Skin of body (tissue), 2 donors: ENCODE results near the gene ARHGAP40. TPM values are rescaled to one million over a fixed set of nuclear protein-coding genes. Genes with fewer than 3 reads are reported as not detected.

Experiments
- DNase-seq: peaks from one replicate; lab custom pipeline; 2025; lab: John Stamatoyannopoulos, UW
- total RNA-seq: library from RNA; depleted of rRNA; stranded (reverse); fragments of >200 nt; gene quantifications from one replicate; pipeline ENCODE4 v1.2.3, GENCODE V29; 2014

The ARHGAP40 gene
- total RNA-seq = 3.5 TPM

DNA sequence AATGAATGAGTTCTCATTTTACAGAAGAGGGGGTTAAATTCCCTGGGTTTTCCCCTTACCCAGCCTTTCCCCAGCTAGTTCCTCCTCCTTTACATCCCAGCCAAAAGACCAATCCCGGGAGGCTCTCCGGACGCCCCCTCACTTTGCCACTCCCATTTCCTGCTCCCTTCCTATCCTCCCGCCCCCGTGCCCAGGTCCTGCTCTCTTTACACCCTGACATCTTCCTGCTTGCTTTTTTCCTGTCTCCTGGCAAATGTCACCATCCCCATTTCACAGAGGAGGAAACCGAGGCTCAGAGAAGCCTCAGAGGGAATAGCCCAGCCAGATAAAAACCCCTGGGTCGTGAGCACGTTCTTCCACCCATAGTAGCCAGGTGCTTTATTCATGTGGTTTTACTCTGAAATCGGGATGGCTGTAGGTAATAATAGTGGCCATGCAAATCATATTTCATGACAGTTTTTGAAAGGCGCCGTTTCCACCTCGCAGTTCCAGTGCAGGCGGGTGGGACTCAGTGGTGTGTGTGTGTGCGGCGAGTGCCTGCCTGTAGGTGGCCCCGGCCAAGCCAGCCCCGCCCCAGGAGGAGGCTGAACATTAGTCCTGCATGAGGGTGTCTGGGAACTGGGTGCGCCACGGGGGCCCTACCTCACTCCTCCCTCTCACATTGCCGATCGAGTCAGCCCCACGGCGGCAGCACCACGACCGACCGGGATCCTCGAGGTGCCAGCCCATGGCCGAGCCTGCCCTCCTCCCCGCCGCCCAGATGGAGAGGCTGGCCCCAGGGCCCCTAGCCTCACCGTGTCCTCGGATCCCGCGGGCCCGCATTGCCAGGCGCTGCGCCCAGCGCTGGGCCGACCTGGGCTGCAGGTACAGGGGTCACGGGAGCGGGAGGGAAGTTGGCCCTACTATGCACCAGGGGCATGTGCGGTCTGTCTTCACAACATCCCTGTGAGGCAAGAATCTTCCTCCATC is at the start of gene ARHGAP40:
Gene ARHGAP40 (plus strand): TSS at position 594 of the 969 bp plus-strand sequence.
- no peak for DNase-seq

DNA sequence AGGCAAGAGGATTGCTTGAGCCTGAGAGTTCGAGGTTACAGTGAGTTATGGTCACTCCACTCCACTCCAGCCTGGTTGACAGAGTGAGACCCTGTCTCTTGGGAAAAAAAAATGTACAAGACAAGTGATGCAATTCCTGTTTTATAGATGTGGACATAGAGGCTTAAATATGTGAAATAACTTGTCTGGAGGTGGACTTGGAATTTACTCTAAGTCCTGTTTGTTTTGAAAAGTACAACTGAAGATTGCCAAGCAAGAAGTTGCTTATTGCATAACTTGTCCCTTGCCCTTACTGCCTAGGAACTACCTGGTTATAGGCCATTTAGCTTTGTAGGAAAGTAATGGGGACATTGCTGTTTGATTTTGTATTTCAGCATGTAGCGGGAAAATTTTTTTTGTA is 46.6 kb upstream of the ARHGAP40 start:
- DNase-seq = no peak

DNA sequence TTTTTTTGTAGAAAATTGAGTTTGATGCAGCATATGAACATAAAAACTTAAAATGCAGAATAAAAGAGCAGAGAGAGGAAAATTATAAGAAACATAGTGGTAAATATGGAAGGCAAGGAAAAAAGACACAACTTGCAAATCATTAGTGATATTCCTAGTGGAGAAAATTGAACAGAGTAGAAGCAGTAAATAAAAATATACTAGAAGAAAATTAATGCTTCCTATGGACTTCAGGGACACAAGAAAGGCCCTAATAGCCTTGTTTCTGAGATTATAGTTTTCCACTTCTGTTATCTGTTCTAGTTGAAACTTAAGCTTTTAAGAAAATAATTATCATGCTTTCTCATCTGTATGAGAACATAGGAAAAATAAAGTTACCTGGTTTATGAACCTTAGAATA is 46.2 kb upstream of the ARHGAP40 start:
- DNase-seq = no peak

DNA sequence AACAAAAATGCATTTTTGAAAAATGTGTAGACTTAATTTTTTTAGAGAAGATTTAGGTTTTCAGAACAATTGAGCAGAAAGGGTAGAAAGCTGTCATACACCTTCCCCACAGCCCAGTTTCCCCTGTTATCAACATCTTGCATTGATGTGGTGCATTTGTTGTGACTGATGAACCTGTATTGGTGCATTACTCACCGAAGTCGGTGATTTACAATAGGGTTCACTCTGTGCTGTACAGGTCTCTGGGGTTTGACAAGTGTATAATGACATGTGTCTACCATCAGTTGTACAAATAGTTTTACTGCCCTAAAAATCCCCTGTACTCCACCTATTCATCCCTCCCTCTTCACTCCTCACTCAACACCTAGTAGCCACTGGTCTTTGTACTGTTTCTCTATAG is 44.4 kb upstream of the ARHGAP40 start:
- no peak for DNase-seq

DNA sequence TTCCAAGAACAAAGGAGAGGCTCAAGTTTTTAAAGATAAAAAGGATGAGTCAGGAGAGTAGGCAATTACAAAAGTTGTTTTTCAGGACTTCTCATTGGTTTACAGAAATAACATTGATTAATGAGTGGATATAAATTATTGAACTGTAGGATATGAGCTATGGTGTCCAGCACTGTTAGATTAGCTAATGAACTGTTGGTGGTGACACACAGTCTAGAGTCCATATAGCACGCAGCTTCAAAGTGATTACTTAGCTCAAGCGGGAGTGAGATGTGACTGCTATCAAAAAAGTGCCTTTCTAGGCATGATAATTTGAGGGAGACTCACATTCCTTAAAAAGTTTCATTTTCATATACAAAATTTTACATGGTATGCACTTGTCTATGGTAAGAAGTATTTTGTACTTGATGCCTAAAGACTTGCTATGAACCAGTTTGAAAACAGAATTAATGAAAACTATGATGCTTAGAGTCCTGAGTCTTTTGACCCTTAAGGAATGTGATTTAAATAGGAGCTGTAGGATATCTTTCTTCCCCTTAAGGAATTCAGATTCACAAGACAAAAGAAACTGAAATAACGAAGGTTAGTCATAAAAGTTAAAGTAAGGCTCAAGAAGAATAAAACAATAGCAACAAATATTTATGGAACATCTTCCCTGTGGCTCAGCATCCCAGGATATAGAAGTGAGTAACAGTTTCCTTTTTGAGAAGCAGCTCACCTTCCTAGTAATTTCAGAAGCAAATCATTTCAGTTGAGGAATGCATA is 42.8 kb upstream of the ARHGAP40 start:
- no peak for DNase-seq

DNA sequence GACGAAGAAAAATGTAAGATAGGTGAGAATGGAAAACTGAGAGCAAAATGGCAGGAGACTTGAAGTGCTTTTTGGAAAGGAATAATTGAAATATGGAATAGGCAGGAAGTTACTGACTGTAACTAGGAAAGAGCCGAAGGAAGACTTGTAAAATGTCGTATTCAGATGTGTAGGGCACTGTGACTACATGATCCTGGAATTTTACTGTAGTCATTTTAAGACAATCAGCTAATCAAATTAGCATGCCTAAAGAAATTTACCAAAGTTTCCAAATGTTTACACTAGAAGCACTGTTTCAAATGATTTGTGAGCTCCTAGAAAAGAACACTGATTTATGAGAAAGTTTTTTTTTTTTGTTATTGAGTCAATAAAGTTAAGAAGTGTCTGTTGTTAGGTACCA is 41.8 kb upstream of the ARHGAP40 start:
- DNase-seq = no peak

DNA sequence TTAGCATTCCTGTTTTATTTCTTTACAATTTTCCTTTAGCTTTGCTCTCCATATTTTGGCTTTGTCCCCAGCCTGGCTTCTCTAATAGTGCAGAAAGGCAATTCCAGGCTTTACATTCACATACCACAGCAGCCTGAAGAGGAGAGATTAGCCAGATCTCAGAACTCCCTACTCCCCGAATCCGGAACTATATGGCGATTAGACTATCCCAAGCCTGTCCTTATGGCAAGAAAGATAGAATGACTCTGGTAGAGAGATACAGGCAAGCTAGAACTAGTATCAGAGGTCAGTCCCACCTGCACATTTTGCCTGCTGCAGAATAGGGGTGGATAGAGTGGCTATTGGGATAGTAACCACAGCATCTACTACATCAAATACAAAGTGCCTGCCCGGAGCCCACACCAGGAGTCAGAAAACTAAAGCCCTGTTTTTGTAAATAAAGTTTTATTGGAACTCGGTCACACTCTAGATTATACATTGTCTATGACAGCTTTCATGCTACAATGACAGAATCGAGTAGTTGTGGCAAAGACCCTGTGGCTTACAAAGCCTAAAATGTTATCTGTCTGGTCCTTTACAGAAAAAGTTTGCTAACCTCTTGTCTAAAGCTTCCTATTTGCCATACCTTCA is 37.7 kb upstream of the ARHGAP40 start:
- no peak for DNase-seq

DNA sequence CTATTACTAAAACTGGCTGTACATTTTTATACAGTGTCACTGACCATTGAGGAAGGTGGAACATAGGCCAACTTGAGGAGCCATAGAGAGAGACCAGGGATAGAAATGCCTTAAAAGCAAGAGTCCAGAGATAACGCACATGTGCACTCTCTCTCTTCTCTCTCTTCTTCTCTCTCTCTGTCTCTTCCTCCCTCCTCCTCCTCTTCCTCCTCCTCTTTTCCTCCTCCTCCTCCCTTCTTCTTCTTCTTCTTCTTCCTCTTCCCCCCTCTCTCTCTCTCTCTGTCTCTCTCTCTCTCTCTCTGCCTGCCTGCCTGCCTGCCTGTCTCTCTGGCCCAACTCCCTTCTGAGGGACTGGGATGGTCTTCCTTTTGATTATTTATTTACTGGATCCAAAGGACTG is 36.9 kb upstream of the ARHGAP40 start:
- DNase-seq = no peak

DNA sequence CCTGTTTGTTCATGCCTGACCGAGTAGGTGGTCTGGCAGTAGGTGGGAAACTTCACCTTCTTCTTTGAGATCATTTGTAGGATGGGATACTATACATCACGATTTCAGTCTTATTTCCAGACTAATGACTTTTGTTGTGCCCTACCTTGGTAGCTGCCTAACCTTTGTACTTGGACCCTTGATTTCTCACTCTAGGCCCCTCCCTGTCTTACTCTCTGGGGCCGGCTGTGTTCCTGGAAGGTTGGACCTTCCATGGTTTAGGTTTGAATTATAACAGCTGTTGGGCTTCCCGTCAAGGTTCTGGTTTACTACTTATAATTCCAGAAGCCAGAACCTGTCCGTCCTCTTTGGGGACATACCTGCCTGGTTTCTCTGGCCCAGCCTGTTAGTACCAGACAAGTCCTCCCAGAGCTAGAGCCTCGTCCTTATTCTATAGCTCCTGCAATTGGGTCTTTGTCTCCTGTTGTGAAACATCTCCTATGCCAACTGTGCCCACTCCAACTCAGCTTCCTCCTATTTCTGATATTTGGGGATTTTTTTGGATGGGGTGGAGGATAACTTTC is 35.5 kb upstream of the ARHGAP40 start:
- DNase-seq = no peak

DNA sequence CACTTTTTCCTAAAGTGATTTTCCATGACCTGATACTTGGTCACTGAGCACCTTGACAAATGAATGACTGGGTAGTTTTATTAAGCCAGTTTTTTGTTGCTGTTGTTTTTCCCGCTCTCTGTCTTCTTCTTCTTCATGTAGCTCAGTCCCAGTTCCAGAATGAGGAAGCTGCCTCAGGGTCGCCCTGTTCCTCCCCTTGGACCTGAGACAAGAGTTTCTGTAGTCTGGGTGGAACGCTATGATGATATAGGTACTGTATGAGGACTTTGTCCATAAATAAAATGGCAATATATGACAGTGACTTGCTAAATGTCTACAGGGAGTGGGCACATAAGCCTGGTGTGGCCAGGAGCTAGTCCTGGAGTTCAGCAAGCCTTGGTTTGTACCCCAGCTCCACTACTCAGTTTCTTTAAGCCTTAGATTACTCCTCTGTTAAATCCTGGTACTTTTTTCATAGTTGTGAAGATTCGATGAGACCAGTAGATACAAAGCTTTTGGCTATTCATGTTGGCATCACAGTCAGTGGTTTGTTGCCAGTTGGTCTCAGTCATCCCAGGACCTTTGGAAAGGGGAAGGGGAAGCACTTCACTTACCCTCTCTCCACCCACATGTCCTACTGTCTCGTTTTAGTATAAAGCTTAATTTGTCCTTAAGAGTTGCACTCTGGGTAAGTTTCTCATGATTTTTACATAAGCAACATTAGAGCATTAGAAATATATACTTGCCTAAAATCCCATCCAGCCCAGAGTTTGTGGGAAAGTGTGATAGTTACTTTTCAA is 31.7 kb upstream of the ARHGAP40 start:
- no peak for DNase-seq

DNA sequence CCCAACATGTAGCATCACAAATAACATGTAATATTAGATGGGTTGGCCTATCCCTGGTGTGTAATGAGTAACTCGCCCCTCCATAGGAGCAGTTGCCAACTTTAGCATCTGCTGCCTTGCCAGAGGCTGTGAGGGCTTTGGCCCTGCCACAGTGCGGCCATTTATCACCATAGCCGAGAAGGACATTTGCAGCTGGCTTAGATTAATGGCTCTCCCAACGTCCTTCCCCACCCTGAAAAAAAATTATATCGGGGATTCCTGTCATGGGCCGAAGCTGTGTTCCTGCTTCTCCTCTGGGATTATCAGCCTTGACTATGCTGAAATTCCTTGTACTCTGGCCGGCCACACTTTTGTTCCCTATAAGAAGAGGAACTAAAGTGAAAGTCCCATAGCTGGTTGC is 28.2 kb upstream of the ARHGAP40 start:
- DNase-seq = peak; percentile 67

DNA sequence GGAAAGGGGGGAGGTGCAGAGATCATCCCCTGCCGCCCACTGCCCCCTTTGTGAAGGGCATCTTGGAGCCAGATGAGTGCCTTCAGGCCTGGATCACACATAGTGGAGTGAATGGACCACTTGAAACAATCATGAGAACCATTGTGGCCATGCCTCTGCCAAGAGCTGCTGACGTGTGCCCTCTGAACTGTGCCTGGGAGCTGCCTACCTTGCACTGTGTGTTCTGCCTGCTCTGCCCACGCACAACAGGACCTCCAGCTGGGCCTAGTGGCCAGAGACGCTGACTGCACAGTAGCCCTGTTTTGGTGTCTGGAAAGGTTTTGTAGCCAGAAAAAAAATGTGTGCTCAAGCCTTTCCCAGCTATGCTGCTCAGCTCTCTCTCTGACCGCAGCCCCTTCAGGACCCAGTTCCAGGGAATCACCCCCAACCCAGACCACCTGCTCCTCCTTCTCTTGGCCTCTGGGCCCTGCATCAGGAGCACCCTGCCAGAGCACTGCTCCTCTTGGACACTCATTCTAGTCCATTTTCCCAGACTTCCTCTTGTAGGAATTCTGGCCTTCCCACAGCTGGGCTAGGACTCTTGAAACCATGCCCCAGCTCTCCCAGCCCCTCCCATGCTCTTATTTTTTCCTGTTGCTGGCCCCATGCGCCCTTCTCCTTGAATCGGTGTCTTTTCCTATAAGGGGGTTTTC is 22.2 kb upstream of the ARHGAP40 start:
- DNase-seq = no peak

DNA sequence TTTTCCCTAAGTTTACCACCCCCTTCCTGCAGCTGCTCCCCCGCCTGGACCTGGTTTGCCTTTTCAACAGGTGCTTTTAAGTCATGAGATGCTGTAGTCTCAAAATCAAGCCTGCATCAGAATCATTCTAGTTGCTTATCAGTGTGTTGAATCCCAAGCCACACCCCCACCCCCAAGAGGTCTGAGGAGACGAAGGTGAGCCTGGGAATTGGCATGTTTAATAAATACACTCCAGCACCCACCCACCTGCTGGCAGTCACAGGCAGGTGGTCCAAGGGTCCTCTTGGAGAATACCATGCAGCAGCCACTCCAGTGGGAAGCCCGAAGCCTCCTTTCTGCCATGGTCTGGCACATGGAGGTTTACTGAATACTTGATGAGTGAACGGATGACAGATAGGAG is 21.7 kb upstream of the ARHGAP40 start:
- no peak for DNase-seq

DNA sequence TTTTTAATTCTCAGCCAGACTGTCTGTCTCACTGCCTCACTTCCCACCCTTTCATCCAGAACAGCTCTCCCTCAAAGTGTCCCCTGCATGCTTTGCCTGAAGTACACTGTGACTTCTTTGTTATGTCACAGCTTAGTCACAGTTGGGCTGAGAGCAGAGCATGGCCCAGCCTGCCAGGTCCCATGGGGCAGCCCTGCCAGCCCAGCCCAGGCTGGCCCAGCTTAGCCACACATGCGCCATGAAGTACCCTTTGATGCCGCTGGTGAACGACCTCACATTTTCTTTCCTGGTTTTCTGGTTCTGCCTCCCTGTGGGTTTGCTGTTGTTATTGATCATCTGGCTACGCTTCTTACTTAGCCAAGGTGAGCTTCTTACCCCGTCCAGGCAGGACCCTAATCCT is 20.6 kb upstream of the ARHGAP40 start, which contains the start of gene ADIG:
Gene ADIG (plus strand): TSS at position 185 of the 400 bp plus-strand sequence. CDS start 54 bp downstream, at position 239.
- DNase-seq = no peak

DNA sequence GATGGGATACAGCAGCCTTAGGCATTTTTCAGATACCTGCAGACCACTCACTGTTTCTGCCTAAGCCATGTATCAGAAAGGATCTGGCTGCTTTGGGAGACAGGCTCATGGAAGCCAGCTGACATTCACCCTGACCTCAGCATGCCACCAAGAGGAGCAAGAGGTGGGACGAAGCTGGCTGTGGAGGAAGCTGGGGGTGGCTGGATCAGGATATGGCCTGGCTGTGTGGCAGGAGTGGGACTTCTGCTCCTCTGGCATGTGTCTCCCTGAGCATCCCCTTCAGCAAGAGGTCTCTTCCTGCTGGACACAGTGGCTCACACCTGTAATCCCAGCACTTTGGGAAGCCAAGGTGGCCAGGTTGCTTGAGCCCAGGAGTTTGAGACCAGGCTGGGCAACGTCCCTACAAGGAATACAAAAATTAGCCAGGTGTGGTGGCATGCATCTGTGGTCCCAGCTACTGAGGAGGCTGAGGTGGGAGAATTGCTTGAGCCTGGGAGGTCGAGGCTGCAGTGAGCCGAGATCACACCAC is 19.7 kb upstream of the ARHGAP40 start:
- DNase-seq = no peak

DNA sequence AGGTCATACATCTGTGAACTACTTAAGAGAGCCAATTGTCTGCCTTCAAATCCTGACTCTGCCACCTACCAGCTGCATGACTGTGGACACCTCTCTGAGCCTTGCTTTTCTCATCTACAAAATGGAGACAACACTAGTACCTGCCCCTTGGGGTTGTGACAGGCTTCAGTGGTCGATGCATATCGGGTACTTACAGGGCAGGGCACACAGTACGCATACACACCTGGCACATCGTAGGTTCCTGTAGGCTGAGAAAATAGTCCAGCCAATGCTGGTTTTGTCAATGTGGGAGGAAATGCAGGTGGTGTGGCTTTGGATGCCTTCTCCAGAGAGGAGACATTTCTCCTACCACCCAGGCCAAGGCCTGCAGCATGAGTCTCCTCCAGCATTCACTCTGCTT is 18.3 kb upstream of the ARHGAP40 start:
- DNase-seq = no peak

DNA sequence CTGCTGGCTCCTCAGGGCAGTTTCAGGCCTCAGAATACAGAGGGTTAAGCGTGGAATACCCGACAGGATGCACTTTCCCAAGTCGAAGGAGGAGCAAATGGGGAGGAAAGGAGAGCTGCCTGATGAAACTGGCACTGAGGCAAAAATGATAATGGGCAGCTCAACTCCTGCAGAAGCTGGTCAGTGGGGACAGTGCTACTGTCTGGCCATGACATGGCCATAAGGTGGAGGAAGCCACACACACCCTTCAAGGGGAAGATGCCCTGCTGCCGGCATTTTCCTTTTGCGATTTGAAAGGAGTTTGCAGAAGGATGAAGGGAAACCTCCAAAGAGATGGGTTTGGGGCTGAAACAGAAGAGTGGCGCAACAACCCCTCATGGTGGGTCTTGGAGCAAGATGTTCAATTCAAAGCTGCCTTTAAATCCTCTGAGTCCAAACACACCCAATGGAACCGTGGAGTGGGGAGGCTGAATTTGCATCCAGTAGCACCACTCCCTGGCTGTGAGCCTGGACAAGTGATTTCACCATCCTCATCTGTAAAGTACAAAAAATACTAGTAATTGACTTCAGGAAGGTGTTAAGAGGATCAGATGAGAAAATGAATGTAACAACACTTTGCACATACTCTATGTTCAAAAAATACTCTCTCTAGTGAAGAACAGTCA is 17.4 kb upstream of the ARHGAP40 start:
- no peak for DNase-seq

DNA sequence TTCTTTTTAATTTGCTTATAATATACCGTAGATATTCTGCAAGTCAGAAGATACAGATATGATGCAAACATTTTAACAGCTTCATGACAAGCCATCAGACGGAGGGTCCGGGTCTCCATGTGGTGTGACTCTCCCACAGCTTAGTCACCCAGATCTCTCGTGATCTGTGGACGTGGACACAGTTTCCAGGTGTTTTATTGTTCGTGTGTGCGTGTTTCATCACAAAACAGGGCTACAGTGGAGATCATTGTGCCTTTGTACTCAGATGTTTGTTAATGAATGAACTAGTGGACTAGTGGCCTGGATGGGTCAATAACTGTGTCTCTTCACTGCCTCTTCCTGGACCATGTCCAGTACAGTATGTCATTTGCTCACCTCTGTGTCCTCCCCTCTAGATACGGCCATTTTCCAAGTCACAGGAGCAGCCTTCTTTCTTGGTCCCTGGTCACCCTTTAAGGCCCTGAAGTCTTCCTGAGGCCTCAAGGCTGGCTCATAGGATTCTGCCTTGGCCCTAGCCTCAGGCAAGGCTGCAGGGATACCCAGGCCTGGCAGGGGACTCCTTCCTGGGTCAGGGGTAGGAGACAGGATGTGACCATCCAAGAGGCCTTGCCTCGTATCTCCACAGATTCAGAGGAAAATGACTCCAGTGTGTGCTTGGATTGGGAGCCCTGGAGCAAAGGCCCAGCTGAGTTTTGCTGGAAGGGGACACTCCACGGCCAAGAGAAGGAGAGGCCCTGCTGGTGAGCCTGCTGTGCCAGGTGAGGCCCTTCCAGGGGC is 16.0 kb upstream of the ARHGAP40 start:
- DNase-seq = no peak

DNA sequence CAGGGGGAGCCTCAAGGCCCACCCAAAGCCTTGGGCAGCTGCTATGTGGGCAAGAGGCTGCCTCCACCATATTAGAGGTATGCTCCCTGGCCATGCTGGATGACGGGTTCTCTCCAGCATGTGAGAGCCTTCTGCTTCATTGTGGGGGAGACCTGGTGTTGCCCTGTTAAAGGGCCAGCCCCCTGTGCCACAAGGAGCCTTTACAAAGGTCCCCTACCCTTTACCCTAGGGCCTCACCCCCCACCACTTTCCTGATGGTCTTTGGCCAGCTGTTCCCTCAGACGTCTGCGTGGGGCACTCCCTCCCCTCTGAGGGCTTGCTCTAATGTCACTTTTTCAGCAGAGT is 15.5 kb upstream of the ARHGAP40 start:
- no peak for DNase-seq
